HL-60/S4 treated with retinoic acid at 250 ng/mL for 4 days and 3 days (cell line): ENCODE data around the gene MDGA2.
"Not testable (repeated sequence)": the region's sequence is repeated elsewhere in the genome, so short reads cannot be mapped to it uniquely, and the experiment has no call there.

Source experiments
- in situ Hi-C: fragments of 300-500 bp; cut with MboI; formaldehyde crosslinking; loops from 2 replicates; pipeline ENCODE4 v1.7.0; 2022; ENCODE audit warnings: low sequenced_read_pairs

The MDGA2 gene

GRCh38 chr14:47246367-47246766 lies 429.0 kb downstream of the MDGA2 start:
- in situ Hi-C loops = no loop called here

GRCh38 chr14:47242579-47242978 lies 432.8 kb downstream of the MDGA2 start:
- in situ Hi-C loops = not testable (repeated sequence)

GRCh38 chr14:47240748-47241437 lies 434.5 kb downstream of the MDGA2 start:
- in situ Hi-C loops = no loop called here

GRCh38 chr14:47235619-47236018 lies 439.8 kb downstream of the MDGA2 start:
- in situ Hi-C loops = no loop called here

- in situ Hi-C loops = no loop called here
Measured at GRCh38 chr14:47226877-47227520, 448.4 kb downstream of the MDGA2 start.

- in situ Hi-C loops = no loop called here
Measured at GRCh38 chr14:47223656-47224055, 451.7 kb downstream of the MDGA2 start.

GRCh38 chr14:47220096-47220495 lies 455.3 kb downstream of the MDGA2 start:
- in situ Hi-C loops = no loop called here

- in situ Hi-C loops = no loop called here
Measured at GRCh38 chr14:47211263-47211662, 464.1 kb downstream of the MDGA2 start.

GRCh38 chr14:47210099-47210498 lies 465.3 kb downstream of the MDGA2 start:
- in situ Hi-C loops = no loop called here

GRCh38 chr14:47208434-47208833 lies 467.0 kb downstream of the MDGA2 start:
- in situ Hi-C loops = no loop called here

GRCh38 chr14:47207617-47208016 lies 467.8 kb downstream of the MDGA2 start:
- in situ Hi-C loops = no loop called here

- in situ Hi-C loops = no loop called here
Measured at GRCh38 chr14:47200740-47201139, 474.7 kb downstream of the MDGA2 start.

GRCh38 chr14:47195582-47195981 lies 479.8 kb downstream of the MDGA2 start:
- in situ Hi-C loops = no loop called here

GRCh38 chr14:47194055-47194454 lies 481.4 kb downstream of the MDGA2 start:
- in situ Hi-C loops = no loop called here

- in situ Hi-C loops = not testable (repeated sequence)
Measured at GRCh38 chr14:47192203-47192602, 483.2 kb downstream of the MDGA2 start.

GRCh38 chr14:47191700-47192099 lies 483.7 kb downstream of the MDGA2 start:
- in situ Hi-C loops = no loop called here

GRCh38 chr14:47189911-47190484 lies 485.4 kb downstream of the MDGA2 start:
- in situ Hi-C loops = no loop called here

GRCh38 chr14:47186486-47186885 lies 488.9 kb downstream of the MDGA2 start:
- in situ Hi-C loops = no loop called here

- in situ Hi-C loops = no loop called here
Measured at GRCh38 chr14:47179906-47180305, 495.5 kb downstream of the MDGA2 start.

- in situ Hi-C loops = not testable (repeated sequence)
Measured at GRCh38 chr14:47171896-47172295, 503.5 kb downstream of the MDGA2 start.

GRCh38 chr14:47167402-47167801 lies 508.0 kb downstream of the MDGA2 start:
- in situ Hi-C loops = no loop called here

- in situ Hi-C loops = no loop called here
Measured at GRCh38 chr14:47155395-47155794, 520.0 kb downstream of the MDGA2 start.
